ENCODE data around the gene EME2.

The EME2 gene

DNA sequence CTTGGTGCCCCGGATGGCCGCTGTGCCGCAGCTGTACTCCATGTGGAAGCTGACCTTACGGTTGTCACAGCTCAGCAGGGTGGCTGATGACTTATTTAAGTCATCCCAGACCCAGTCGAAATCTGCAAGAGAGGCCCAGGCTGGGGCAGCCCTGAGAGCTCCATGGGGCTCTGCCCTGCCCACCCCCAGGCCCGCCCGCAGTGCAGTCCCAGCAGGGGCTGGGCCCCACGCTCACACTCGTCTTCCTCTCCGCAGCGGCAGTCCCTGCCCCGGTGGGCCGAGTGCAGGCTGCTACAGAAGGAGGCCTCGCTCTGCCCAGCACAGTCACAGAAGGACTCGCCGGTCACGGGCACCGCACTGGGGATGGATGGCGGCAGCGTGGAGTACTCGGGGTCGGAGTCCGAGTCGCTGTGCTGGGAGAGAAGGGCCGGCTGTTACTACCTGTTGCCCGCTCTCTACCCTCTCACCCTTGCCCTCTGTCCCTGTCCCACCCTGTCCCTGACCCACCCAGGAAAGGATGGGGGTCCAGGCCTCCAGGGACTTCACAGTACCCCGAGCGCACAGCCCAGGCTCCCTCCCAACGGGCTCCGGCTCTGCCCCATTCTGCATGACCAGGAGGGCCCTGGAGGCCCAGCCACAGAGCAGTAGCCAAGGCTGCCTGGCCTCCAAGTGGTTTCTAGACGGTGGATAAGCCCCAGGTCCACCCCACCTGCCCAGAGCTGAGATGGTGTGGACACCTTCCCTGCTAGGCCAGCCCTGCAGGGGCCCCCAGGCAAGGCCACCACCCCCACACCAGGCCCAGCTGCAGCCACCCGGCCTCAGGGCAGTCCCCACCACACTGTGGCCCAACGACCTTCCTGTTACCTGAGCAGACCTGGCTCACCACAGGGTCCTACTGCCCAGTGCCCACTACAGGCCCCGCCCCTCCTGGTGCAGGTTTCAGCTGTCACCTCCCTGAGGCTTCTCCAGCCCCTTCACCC lies 5.9 kb downstream of the EME2 start:
- DNase-seq: no peak

DNA sequence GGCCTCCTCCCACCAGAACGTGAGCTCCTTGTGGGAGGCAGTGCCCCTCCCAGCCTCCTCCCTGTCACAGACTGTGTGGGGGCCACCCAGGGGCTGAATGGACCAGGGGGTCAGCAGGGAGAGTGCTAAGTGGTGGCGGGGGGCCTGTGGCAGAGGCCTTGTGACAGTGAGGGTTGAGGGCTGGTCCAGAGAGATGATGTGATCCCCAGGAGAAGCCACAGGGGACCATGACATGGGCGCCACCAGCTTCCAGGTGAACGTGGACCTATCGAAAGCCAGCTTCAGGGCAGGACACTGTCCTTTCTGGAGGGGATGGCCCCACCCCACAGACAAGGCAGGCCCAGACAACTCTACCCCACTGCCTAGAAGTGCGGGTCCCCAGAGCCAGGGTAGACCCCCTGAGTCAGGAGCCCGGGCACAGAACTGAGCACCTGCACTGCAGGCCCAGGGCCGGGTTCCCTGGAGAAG lies 6.7 kb downstream of the EME2 start:
- DNase-seq: no peak

DNA sequence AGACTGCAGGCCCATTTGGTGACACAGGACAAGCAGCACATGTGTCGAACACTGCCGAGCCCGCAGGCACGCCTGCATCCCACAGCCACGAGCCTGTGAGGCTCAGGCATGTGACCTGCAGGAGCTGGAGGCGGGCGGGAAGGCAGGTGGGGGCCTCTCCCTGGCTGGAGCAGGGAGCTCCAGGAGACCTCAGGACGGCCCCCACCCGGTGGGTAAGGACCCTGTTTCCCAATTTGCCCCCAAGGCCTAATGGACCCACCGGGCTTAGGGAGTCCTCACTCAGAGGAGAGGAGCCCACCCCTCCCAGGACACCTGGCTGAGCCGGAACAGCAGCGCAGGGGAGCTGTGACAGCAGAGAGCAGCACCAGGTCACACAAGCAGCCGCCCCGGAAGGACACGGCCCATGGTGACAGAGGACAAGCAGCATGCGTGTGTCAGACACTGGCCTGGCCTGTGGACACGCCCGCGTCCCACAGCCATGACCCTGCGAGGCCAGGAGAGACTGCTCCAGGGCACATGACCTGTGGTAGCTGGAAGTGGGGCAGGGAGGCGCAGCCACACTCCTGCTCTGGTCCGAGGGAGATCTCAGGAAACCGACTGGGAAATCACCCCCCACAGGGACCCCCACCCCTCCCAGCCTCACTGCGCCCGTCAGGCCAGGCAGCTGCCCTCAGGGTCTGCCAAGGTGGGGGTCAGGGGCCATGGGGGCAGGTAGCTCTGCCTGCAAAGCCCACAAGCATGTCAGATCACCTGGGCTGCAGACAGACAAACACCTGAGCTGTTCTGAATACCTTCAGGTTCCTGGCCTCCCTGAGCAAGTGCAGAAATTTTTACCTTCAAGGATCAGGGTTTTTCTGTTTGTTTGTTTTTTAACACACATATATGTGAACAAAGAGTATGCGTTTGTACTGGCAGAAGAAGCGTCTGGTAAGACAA lies 7.4 kb downstream of the EME2 start:
- DNase-seq: no peak

DNA sequence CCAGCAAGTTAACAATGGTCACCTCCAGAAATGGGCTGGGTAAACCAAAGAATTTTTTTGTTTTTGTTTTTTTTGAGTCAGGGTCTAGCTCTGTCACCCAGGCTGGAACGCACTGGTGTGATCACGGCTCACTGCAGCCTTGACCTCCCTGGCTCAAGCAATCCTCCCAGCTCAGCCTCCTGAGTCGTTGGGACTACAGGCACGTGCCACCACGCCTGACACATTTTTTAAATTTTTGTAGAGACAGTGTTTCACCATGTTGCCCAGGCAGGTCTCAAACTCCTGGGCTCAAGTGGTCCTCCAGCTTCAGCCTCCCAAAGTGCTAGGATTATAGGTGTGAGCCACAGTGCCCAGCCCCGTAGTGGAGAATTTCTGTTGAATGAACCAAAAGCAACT lies 8.1 kb downstream of the EME2 start:
- DNase-seq: no peak

DNA sequence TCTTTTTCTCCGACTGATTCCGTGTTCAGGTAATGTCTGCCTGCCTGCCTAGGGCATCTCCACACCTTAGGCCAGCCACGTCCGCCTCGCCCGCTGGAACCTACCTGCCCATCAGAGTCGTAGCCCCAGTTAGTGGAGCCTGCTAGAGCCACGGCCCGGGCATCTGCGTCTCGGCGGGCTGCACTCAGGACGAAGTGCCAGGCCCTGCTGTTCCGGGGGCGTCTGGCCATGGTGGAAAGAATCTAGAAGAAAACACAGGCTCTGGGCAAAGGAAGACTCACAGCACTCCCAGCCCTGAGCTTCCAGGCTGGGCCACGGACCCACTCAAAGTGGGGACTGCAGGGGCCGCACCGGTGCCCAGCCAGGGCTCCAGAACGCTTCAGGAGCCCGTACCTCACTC lies 8.6 kb downstream of the EME2 start:
- DNase-seq: no peak

DNA sequence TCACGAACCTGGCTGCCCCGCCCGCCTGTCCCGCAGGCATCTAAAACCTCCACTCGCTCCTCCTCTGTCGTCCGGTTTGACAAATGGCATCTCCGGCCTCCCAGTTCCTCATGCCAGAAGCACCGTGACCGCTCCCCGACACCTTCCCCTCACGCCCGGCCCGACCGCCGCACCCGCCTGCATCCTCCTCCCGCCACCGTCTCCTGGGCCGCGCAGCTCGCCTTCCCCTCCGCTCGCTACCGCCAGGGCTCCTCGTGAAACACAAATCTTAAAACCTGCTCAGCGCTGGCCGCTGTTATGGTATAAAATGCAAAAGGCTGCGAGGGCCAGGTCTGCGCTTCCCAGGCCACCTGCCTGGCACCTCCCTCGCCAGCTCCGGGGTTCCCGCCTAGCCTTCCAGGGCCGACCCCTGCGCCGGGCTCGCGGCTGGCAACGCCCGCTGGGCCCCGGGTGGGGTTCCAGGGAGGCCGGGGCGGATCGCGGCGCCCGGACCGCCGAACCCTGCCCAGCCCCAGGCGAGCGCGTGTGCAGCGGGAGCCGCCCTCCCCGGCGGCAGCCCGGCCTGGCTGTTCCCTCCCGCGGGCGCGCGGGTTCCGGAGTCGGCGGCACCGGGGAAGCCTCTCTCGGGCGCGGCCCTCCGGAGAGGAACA lies 9.3 kb downstream of the EME2 start:
- DNase-seq: peak; percentile 73

DNA sequence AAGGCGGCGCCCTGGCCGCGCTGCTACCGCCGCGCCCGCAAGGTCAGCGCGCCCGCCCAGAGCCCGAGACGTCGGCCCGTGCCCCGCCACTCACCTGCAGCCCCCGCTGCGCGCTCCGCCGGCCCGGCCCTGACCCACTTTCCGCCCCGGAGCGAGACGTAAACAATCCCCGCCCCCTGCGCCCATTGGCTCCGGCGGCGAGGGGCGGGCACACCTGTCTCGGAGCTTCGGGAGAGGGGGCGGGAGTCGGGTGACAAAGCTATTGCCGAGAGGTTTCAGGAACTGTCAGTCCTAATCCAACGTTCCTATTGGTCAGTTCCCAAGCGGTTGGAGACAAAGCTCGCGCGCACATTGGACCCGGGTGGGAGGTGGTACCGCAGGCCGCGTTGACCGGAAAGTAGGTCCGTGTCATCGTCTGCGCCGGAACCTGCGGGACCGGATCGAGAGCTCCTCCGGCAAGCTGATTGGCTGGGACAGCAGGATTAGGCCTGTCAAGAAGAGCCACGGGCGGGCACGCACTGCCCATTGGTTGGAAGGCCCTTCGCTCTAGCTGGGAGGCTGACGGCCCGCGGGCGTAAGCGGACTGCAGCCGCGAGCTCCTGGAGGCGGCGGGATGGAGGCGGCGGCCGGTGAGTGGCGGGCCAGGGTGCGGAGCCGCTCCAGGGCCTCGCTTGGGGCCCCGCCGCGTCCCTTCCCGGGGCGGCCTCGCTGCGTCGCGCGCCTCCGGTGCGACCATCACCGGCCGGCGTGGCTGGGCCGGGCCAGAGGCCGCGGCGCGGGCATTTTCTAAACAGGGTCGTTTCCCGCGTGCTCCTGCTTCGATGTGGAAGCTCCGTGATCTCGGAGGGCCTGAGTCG lies 10.0 kb downstream of the EME2 start, which contains the start of the genes NUBP2 and SPSB3:
Gene NUBP2, plus strand, starts transcription at position 553 of the 857 bp plus-strand sequence. Its CDS starts 61 bp downstream, at position 614.
Gene SPSB3, minus strand, starts transcription at position 164 of the 857 bp plus-strand sequence. CDS start 1,088 bp downstream, outside the sequence.
- DNase-seq: peak; percentile 99

DNA sequence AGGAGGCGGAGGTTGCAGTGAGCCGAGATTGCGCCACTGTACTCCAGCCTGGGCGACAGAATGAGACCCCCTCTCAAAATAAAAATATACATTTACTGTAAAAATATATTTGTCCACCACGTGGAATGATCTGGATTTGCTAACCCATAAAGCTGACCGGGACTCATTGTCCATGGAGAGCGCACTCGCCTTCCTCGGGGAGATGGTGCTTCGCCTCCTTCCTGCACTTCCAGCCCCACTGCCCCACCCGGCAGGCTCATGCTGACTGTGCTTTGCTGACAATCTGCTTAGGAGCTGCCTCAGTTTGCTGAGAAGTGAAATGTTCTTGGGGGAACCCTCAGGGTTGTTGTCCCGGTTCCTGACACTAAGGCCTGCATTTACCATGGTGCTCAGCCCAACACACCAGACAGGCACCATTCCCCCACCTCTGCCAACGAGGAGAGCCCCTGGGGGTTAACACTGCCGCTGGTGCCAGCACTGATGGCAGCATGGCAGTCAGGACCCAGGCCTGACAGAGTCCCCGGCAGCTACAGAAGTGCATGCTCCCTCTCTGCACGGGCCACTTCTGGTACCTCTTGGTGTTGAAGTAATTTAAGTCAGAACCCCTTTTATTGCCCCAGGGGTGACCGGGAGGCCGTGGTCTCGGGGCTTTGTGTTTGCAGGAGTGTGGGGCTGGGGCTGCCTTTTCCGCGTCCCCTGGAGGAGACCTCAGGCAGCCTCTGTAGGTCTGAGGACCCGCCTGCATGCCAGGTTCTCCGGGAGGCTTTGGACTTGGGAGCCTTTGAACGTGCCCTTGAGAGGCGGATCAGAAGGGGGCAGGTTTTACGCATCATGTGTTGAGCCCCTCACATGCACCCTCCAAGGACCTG lies 12.6 kb downstream of the EME2 start:
- DNase-seq: no peak

DNA sequence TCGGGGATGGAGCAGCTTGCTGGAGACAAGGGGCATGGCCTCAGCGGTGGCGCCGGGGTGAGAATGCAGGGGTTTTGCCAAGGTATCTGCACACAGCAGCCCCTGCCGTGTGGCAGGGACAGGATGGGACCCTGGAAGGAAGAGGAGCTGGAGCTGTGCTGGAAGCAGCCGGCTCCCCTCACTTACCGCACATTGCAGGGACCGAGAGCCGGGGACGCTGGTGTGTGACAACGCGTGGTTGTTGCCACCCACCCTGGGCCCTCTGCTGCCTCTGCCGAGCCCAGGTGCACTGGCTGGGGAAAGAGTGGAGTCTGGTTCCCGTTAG lies 13.2 kb downstream of the EME2 start:
- DNase-seq: no peak

DNA sequence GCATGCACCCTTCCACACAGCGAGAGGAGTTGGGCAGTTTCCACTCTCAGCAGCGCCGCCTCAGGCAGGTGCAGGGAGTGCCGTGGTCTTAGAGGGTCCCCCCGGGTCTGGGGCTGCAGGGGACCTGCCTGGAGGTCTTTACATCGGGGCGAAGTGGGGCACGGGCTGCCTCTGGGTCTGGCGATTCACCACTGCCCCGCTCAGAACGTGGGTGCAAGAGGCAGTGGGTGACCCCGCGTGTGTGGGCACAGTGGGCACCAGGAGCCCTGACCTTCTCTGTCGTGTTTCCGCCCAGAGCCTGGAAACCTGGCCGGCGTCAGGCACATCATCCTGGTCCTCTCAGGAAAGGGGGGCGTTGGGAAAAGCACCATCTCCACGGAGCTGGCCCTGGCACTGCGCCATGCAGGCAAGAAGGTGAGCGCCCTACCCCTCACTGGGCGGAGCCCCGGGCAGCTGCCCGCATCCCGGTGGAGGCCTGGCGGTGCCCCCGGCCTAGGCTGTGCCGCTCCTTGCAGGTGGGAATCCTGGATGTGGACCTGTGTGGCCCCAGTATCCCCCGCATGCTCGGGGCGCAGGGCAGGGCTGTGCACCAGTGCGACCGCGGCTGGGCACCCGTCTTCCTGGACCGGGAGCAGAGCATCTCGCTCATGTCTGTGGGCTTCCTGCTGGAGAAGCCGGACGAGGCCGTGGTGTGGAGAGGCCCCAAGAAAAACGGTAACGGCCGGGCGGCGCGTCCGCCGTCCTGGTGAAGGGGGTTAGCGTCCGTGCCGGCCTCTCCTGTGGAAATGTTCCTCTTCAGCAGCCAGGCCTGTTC lies 13.8 kb downstream of the EME2 start:
- DNase-seq: no peak

DNA sequence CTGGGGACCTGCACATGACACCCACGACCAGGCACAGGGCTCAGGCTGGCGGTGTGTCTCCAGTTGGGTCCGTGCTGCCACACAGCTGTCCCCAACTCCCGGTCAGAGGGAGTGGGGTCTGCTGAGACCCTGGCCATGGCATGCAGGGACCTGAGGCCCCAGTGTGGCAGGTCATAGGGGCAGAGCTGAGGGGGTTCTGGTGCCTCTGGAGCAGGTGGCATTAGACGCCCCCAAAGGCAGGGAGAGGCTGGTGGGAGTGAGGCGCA lies 14.4 kb downstream of the EME2 start:
- DNase-seq: no peak

DNA sequence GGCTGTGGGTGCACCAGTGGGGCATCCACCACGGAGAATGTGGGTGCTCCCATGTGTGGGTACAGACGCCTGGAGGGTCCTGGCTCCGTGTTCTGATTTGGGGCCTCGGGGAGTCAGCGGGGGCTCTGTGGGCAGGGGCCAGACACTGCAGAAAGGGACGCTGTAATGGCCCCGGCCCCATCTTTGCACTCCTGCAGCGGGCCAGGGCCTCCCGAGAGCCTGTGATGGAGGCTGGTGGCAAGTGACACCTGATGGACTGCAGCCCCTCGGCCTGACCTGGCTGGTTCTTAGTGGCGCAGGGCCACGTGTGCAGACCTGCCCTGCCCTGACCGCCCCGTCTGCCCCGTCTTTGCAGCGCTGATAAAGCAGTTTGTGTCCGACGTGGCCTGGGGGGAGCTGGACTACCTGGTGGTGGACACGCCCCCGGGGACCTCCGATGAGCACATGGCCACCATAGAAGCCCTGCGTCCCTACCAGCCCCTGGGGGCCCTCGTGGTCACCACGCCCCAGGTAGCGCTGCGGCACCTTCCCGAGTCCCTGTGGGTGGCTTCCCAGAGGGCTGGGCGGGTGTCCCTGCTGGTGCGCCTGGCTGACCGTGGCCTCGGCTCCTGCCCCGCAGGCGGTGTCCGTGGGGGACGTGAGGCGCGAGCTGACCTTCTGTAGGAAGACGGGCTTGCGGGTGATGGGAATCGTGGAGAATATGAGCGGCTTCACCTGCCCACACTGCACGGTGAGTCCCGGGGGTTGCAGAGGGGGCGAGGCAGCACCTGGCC lies 14.9 kb downstream of the EME2 start:
- DNase-seq: no peak

DNA sequence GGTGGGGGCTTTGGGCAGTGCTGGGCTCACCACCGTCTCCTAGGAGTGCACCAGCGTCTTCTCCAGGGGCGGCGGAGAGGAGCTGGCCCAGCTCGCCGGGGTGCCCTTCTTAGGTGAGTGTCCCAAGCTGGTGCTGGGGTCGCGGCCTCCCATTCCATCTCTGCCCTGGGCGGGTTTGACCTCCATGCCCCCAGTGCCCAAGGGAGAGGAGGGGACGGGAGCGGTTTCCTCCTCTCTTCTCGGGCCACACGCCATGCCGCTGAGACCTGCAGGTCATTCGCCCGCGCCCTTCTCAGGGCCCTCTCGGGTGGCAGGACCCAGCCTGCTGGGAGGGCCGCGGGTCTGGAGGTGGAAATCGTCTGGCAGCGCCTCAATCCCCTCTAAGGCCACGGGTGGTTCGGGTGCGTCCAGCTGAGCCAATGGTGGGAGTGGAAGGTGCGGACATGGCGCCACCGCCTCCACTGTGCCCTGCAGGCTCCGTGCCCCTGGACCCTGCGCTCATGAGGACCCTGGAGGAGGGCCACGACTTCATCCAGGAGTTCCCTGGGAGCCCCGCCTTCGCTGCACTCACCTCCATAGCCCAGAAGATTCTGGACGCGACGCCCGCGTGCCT lies 15.6 kb downstream of the EME2 start:
- peak; percentile 62 for DNase-seq

DNA sequence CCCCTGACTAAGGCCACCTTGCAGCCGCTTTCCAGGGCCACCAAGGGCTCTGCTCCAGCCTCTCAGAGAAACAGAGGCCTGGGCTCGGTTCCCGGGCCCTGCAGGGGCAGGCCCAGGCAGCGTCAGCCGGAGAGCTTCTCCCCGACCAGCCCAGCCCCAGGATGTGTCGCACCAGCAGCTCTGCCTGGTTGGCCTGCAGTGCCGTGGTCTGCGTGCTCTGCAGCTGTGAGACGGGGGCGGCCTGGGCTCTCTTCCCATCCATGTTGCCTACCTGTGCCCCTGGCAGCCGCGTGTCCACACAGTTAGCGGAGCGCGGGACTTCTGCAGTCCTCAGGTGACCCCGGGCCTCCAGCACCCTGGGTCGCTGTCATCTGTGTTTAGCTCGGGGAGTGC lies 16.1 kb downstream of the EME2 start:
- DNase-seq: no peak

DNA sequence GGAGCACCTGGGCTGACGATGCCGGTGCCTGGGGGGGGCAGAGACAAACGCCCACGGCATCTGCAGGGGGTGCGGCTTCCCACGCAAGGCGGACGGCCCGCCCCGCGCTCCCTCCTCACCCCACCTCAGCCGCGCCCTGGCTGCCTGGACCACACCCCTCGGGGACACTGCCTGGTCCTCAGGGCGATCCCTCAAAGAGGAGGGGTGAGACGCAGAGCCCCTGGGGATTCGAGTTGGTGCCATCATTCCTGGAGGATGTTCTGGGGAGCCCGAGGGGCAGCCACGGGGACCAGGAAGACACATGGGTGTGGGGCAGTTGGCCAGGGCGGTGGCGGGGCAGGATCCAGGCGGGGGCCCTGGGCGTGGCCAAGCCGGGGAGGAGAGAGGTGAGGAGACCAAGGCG lies 17.0 kb downstream of the EME2 start:
- no peak for DNase-seq

DNA sequence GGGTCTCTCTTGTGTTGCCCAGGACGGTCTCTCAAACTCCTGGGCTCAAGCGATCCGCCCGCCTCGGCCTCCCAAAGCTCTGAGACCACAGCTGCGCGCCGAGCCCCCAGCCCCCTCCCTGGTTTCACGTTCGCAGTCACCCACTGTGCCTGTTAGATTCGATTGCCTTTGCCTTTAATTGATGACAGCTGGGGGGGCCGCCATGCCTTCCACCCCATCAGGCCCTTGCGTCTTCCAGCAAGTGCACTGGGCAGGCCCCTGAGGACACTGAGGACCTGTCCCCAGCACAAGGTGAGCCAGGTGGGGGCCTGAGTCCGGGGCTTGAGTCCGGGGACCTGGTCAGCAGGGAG lies 17.6 kb downstream of the EME2 start:
- DNase-seq: no peak

DNA sequence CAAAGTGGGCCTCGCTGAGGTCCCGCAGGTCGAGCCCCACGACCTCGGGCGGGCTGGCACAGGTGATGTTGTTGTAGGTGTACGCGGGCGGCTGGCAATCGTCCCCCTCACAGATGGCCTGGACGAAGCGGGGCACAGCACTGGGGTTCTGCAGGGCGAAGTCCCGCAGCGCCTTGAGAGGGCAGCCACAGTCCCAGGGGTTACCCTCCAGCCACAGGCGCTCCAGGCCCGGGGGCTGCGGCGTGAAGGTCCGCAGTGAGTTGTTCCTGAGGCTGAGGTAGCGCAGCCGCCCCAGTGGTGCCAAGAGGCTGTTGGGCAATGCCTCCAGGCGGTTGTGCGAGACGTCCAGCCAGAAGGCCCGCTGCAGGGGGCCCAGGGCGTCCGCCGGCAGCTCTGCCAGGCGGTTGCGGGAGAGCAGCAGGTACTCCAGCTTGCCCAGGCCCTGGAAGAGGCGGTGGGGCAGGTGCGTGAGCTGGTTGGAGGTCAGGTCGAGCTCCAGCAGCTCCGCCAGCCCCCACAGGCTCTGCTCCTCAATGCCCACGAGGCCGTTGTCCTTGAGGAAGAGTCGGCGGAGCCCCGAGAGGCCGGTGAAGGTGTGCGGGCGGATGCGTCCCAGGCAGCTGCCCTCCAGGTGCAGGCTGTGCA lies 18.1 kb downstream of the EME2 start:
- DNase-seq: no peak

DNA sequence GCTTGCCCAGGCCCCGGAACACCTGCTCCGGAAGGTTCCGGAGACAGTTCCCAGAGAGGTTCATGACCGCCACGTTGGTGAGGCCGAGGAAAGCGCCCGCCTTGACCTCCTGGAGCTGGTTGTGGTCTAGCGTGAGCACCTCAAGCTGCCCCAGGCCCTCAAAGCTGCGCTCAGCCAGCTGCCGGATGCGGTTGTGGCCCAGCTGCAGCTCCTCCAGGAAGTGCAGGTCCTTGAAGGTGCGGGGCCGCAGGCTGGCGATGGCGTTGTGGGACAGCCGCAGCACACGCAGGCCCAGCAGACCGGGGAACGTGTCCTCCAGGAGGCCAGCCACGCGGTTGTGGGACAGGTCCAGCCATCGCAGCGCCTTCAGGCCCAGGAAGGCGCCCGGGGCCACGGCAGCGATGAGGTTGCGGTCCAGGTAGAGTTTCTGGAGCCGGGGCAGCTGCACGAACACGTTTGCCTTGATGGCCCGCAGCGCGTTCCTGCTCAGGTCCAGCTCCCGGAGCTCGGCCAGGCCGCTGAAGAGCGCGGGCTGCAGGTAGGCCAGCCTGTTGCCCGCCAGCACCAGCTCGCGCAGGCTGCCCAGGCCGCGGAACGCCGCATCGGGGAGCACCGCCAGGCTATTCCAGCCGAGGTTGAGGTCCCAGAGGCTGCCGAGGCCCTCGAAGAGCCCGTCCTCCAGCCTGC lies 18.8 kb downstream of the EME2 start:
- DNase-seq: no peak

Data from activated effector memory CD4-positive, alpha-beta T cell treated with anti-CD3 and anti-CD28 coated beads, Interleukin-2, amount 50 U/mL, for 16 hours (primary cell).